Right atrium auricular region (tissue), 2 donors: ENCODE data around the gene PPP2R5C. TPM values are rescaled to one million over a fixed set of nuclear protein-coding genes. Genes with fewer than 3 reads are reported as not detected.
A peak's percentile ranks its signal among the peaks of the same experiment; 100 is the strongest.

Source experiments
- DNase-seq: peaks from one replicate; pipeline ENCODE4 v3.0.0-alpha.2; 2019; ENCODE audit warnings: low spot score
- H3K27ac ChIP-seq, 2 donors: fragments of 200-600 bp; sonication (generic); 1 replicate in 1 of 2; 2 replicates in 1 of 2; pipeline ENCODE4 v1.5.1; 2016 to 2019
- H3K27me3 ChIP-seq, 2 donors: fragments of 200-600 bp; sonication (generic); one replicate each; pipeline versions ENCODE4 v1.5.1 to v1.6.0; 2017 to 2019
- H3K36me3 ChIP-seq: fragments of 200-600 bp; sonication (generic); one replicate; pipeline ENCODE4 v1.5.1; 2016
- H3K4me1 ChIP-seq, 2 donors: fragments of 200-600 bp; sonication (generic); one replicate each; pipeline versions ENCODE4 v1.5.1 to v1.6.0; 2017 to 2019
- H3K4me3 ChIP-seq, 2 donors: fragments of 200-600 bp; sonication (generic); 1 replicate in 1 of 2; 2 replicates in 1 of 2; pipeline ENCODE4 v1.5.1; 2017 to 2019; ENCODE audit warnings: mild to moderate bottlenecking in 1 of 2, moderate library complexity in 1 of 2
- H3K9me3 ChIP-seq, 2 donors: fragments of 200-600 bp; sonication (generic); one replicate each; pipeline ENCODE4 v1.5.1; 2019
- CTCF ChIP-seq, 2 donors: fragments of 200-600 bp; sonication (generic); IDR thresholded peaks; one replicate each; pipeline ENCODE4 v1.5.1; 2019; ENCODE audit warnings: antibody characterized with exemption in 2 of 2
- total RNA-seq, 2 donors: library from RNA; depleted of rRNA; stranded (reverse); fragments of >200 nt; gene quantifications; one replicate each; pipeline ENCODE4 v1.1.0, GENCODE V29; 2016

Gene PPP2R5C
- total RNA-seq, 2 donors from 2014 or later: 82.2 to 82.9 TPM

DNA sequence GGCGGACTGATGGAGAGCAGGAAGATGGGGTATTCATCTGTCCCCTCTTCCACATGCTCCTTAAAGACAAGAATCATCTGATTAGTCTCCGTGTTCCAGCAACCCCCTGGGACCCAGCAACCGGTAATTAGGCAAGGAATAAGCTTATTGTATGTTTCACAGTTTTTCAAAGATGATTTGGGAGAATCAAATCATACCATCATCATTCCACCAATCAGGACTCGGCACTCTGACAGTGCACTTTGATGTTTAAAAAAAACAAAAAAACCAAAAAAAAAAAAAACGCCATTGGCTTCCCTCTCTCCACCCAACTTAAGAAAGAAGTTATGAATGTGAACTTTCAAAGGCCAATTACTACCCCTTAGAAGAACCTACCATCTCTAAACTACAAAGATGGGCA lies 201.5 kb downstream of the PPP2R5C start:
- DNase-seq: no peak
- Histone ChIP-seq H3K36me3 (no peaks in the 10 kb centered on the region), H3K4me3 (no peak overlapping the region), H3K27ac (no peak overlapping the region), H3K27me3 (no peaks in the 10 kb centered on the region), H3K4me1 (peaks cover 0 to 39% of the 10 kb centered on the region in 2 donors), H3K9me3 (no peaks in the 10 kb centered on the region)
- no peak for TF ChIP-seq CTCF (IDR thresholded peaks at IDR 0.05)

DNA sequence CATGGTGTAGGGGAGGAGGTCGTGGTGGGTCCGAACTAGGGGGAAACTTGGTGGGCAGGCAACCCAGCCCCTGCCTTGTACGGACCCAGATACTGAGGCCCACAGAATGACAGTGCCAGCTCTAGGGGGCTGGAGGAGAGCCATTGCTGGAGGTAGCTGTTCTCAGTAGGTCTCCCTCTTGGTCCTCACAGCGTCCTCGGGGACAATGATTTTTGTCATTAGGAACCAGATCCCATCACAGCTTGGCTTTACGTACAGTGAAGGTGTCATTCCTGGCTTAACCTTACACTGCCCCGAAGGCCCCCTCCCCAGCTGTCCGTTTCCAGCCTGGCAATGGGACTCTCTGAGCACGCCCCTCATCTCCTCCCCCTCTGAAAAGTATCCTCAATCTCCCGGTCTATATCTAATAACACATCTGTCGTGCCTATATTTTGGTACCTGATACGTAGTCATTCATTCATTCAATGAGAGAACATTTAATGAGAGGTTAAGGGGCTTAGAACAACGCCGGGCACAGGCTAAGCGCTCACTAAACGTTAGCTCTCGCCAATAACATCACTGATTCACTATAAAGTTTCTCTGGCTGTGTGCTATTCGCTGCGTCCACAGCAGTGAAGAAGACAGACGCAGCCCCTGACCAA lies 202.3 kb downstream of the PPP2R5C start:
- no peaks in the 10 kb centered on the region for H3K36me3 ChIP-seq
- no peaks in the 10 kb centered on the region for H3K9me3 ChIP-seq
- no peaks in the 10 kb centered on the region for H3K27me3 ChIP-seq
- peaks cover 0 to 39% of the 10 kb centered on the region in 2 donors for H3K4me1 ChIP-seq
- H3K27ac ChIP-seq: peak overlapping the region; percentile 61 to 99
- no peak for TF ChIP-seq CTCF (IDR thresholded peaks at IDR 0.05)
- no peak for DNase-seq
- H3K4me3 ChIP-seq: peak overlapping the region in 1 of 2 donors; percentile 99

DNA sequence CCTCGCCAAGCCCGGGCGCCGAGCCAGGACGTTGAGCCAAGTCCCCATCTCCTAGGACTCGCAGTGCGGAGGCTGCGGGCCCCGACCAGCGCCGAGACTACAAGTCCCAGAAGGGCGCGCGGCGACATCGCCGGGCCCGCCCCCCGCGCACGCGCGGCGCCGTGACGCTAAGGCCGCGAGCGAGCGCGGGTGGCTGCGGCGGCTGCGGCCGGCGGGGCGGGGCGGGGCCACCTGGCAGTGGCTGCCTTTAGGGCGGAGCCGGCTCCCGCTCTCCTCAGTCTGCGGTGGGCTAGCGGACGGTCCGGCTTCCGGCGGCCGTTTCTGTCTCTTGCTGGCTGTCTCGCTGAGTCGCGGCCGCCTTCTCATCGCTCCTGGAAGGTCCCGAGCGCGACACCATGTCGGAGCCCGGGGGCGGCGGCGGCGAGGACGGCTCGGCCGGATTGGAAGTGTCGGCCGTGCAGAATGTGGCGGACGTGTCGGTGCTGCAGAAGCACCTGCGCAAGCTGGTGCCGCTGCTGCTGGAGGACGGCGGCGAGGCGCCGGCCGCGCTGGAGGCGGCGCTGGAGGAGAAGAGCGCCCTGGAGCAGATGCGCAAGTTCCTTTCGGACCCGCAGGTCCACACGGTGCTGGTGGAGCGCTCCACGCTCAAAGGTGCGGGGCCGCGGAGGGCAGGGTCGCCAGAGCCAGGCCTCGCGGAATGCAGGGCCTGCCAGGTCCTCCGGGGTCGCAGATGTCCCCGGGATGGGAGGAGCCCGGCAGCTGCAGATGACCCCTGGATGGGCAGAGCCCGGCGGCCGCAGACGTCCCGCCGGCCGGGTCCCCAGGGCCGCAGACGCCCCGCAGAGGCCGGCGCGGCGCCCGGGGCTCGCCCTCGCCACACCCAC lies 203.0 kb downstream of the PPP2R5C start, which contains the start of gene DYNC1H1:
Gene DYNC1H1, plus strand, starts transcription at position 277 of the 884 bp plus-strand sequence. Its CDS starts 119 bp downstream, at position 396.
- Histone ChIP-seq H3K4me3 (peak within 1 kb of the TSS; percentile 99 to 100), H3K9me3 (no peaks in the 10 kb centered on the region), H3K27me3 (no peaks in the 10 kb centered on the region), H3K27ac (peak within 1 kb of the TSS; percentile 96 to 99), H3K4me1 (peaks cover 0 to 39% of the 10 kb centered on the region in 2 donors), H3K36me3 (peaks cover 4% of the 10 kb centered on the region)
- TF ChIP-seq CTCF (IDR thresholded peaks at IDR 0.05): no peak
- peak; percentile 97 for DNase-seq

- DNase-seq: peak; percentile 83
- no peaks in the 10 kb centered on the region for H3K27me3 ChIP-seq
- H3K27ac ChIP-seq: peak overlapping the region; percentile 96 to 99
- peak overlapping the region; percentile 99 to 100 for H3K4me3 ChIP-seq
- no peaks in the 10 kb centered on the region for H3K9me3 ChIP-seq
- no peak for TF ChIP-seq CTCF (IDR thresholded peaks at IDR 0.05)
- peaks cover 0 to 39% of the 10 kb centered on the region in 2 donors for H3K4me1 ChIP-seq
- peaks cover 10% of the 10 kb centered on the region for H3K36me3 ChIP-seq
Measured at GRCh38 chr14:101965181-101965544, 203.7 kb downstream of the PPP2R5C start.

DNA sequence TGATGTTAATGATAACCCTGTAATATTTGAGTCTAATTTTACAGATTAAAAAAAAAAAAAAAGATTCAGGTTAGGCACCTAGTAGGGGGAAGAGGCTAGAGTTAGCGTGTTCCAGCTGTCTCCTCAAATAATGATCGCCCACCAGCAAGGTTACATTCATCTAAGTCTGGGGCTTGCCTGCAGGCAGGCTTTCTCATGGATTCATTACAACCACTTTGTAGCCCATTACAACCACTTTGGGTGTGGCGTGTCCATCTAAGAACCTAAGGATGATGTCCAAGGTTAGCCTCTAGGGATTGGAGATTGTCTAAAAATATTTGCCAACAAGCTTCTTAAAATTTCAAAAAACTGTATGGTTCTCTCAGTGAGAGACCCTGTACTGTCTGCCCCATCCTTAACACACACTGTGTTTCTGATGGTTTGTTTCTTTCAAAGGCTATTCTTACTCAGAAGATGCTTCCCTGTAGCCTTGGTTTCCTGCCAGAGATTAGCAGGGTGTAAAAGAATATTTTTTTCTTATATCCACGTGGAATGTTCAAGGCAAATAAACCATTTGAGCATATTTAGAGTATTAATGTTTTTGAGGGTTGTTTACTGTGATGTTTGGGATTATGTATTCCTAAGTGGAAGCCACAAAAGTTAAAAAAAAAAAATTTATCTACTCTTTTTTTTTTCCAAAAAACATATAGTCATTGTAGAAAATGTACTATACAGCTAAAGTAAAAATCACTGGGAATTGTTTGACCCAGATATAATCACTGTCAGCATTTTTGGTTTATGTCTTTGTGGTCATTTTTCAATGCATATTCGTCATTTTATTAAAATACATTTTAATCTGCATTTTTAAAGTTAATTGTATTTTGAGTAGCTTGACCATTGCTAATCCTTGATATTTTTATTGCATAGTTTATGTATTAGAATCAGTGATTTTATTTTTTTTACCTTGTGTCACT lies 204.5 kb downstream of the PPP2R5C start:
- Histone ChIP-seq H3K9me3 (no peaks in the 10 kb centered on the region), H3K27ac (peak overlapping the region; percentile 96 to 99), H3K4me1 (peaks cover 0 to 44% of the 10 kb centered on the region in 2 donors)

More for the DNA sequence above, 204.5 kb downstream of the PPP2R5C start:
- H3K27me3 ChIP-seq: no peaks in the 10 kb centered on the region
- peaks cover 10% of the 10 kb centered on the region for H3K36me3 ChIP-seq
- peak overlapping the region; percentile 99 to 100 for H3K4me3 ChIP-seq
- no peak for TF ChIP-seq CTCF (IDR thresholded peaks at IDR 0.05)
- DNase-seq: no peak
